ENCODE measurements around the gene BUB3.

Gene BUB3, protein sequence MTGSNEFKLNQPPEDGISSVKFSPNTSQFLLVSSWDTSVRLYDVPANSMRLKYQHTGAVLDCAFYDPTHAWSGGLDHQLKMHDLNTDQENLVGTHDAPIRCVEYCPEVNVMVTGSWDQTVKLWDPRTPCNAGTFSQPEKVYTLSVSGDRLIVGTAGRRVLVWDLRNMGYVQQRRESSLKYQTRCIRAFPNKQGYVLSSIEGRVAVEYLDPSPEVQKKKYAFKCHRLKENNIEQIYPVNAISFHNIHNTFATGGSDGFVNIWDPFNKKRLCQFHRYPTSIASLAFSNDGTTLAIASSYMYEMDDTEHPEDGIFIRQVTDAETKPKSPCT

DNA sequence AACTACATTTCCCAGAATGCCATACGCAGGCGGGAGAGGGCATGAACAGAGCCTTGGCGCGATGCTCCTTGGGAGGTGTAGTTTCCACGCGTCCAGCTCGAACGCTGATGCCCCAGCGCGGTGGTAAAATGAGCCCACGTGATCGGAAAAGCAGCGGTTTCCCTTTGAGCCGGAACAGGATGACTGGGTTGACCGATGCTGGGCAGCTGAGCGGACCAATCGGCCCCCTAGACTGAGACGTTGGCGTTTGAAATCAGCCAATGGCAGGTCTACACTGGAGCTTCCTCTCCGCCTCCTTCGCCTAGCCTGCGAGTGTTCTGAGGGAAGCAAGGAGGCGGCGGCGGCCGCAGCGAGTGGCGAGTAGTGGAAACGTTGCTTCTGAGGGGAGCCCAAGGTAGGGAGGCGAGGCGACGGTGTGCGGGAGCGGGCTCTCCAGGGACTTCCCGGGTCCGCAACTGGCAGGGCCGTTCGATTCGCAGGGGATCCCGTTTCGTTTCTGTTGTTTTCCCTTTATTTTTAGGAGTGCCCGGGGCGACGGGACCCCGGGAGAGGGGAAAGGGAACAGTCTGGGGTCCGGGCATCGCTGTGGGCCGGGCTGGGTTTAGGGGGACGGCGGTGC, at the start of gene BUB3:
Gene BUB3, plus strand, starts transcription at position 311 of the 619 bp plus-strand sequence. CDS start 516 bp downstream, outside the sequence.
- peak; percentile 90 to 94 (median 91) for DNase-seq (ENCODE audit: low read depth in 2 of 3, low spot score in 1 of 3)

DNA sequence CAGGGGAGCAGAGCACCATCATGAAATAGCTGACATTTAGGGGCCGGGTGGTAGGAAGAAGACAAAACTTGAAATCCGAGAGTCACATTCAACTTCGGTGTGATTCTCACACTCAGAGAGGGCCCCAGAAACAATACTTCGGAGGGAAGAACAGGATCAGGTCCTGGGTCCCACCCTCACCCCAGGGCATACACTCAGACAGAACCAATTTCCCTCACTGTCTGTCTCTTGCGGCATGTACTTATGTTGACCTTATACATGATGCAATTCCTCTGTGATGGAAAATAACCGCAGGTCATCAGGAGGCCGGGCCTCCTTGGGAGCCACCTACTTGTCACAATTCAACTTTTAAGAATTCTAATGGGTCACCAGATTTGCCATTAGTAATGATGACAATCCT, 44.7 kb upstream of the BUB3 start:
- no peak for DNase-seq (ENCODE audit: low read depth in 2 of 3, low spot score in 1 of 3)

DNA sequence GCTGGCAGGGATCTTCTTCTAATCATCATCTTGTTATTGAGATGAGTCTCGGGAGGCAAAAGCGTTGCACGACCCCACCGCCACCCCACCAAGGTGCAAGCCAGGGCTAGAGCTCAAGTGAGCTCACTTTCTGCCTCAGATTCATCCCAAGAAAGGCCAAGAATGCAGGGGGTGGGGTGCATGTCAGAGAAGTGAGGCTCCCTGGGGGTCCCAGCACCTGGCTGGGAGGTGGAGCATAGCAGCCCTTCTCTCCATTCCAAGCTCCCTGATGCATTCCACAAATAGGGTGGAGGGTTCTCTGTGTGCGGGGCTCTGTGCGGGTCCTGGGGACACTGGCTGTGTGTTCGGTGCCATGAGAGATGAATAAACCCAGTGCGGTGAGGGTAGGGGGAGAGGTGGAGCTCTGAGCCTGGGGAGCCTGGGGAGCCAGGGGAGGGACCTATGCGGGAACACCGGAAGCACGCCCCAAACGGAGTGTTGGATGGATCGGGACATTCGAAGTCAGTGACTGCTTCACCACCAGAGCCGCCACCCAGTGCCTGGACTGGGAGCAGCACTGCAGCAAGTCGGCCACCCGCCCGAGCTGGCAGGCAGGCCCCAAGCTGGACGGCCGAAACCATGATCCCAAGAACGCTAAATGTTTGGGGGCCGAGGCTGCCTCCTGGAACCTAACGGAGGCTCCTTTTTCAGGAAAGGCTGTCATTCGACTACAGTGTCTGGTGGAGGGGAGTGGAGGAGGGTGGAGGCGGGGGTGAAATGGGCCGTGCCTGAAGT, 36.4 kb upstream of the BUB3 start:
- no peak for DNase-seq (ENCODE audit: low read depth in 2 of 3, low spot score in 1 of 3)

DNA sequence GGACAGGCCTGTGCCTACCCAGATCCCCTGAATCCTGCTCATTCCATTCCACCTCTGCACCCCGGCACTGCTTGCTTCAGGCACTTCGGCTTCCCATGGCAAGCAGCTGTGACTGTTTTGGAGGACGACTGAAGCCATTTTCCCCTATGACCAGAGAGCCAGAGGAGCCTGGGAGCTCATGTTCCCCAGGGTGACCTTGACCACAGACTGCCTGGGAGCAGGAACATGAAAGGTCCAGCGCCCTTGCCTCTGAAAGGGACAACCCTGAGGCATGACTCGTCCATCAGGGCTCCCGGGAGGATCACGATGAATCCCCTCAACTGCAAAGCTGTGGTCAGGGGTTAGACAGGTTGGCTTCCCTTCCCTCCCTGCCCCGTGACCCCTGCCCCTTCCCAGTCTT, 35.1 kb upstream of the BUB3 start:
- no peak for DNase-seq (ENCODE audit: low read depth in 2 of 3, low spot score in 1 of 3)

DNA sequence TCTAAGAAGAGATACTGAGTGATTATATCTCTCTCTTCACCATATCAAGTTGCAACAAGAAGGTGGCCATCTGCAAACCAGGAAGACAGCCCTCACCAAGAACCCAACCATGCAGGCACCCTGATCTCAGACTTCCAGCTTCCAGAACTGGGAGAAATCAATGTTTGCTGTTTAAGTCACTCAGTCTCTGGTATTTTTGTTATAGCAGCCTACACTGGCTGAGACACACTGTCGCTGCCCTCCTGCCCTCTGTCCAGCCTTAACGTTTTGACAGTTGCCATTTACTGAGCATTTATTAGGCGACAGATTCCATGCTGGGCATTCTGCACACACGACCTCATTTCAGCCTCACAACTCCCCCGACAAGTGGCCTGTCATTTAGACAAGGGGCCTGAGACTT, 28.0 kb upstream of the BUB3 start:
- DNase-seq (ENCODE audit: low read depth in 2 of 3, low spot score in 1 of 3) = no peak

DNA sequence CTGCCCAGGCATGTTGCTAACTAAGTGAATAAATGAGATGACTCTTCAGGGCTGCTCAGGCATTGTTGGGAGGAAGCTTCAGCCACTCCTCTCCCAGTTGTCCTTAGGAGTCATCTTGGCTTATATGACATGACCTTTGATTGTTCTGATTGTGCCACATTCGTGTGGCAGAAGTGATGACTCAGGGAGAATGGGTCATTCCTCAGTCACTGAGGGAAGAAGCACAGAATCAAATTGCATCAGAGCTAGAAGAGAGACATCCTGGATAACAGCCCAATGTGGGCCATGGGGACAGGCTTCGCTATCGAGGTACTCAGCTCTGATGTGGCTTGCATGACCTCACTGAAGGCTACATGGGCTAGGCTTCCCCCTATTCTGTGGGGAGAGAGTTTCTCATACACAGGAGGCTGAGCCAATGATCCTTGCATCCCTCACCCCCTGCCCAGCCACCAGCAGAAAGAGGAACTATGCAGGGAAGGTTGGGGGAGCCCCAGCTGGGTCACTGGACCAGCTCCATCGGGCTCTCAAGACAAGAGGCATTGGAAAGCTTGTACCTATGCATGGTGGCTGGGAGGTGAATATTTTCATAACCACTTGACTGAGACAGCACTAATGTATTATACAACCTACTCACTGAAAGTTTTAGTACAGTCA, 24.5 kb upstream of the BUB3 start:
- DNase-seq (ENCODE audit: low read depth in 2 of 3, low spot score in 1 of 3) = no peak

DNA sequence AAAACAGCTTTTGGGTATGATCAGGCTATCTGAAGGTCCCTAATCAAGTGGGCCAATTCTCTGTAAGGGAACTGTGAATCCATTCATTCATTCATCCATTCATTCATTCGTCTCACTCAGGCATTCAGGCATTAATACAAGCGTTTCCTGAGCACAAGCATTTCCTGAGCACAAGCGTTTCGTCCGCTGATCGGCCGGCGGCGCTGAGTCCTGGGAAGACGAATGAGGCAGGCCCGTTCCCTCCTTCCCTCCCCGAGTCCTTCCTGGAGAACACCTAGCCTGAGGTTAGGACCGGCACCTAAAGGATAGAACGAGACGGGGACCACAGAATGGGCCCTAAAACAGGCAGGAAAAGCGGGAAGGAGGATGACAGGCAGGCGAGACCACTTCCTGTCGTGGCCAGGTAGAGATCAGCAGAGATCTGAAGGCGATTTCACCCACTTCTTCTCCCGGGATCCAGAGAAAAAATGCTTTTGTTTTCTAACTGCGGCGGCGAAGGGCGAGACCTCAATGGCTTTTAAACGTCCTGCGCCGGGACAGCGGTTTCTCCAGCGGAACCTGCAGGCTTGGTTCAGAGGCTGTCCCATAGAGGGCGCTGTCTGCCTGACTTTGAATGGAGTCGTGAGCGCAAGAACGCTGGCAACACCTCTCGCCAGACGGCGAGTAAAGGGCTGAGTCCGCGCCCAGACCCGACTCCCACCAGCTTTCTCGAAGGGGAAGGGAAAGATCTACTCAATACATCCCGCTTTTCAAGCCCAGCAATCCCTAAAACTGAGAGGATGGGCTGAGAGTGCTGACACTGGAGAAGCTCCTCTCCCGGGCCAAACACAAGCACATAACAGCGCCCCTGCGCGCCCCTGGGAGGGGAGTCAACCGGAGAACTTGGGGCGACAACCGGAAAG, 21.4 kb upstream of the BUB3 start:
- peak; percentile 79 to 87 (median 85) for DNase-seq (ENCODE audit: low read depth in 2 of 3, low spot score in 1 of 3)

DNA sequence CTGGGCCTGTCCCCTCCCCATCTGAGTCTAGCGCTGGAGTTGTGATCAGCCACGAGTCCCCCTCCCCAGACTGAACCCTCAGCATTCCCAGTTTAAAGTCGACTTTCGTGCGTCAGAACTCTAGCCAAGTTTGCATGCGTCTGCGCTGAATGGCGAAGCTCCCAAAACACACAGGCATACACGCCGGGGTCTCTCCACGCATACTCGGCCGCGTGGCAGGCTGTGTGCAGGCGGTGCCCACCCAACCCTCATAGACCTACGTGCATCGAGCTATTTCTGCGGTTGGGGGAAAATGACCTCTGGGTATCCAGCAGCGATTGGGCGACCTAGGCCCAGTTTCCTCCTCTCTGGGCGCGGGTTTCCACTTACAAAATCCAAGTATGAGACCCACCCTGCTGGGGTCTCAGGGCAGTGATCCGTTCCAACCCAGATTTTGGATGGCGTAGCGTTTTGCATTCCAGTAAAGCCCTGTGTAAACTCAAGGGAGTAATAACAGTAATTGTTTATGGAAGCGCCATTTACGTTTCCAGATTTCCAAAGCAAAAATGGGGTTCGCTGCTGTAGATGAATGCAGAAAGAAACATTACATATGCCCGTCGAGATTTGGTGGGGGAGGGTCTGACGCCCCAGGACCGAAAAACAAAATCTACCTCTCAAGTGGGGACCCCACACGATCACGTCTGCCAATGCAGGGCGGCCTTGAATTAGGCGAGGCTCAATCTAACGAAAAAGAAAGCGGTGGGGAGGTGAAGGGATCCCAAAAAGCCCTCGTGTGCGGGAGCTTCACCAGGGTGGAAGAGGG, 20.5 kb upstream of the BUB3 start:
- no peak for DNase-seq (ENCODE audit: low read depth in 2 of 3, low spot score in 1 of 3)

DNA sequence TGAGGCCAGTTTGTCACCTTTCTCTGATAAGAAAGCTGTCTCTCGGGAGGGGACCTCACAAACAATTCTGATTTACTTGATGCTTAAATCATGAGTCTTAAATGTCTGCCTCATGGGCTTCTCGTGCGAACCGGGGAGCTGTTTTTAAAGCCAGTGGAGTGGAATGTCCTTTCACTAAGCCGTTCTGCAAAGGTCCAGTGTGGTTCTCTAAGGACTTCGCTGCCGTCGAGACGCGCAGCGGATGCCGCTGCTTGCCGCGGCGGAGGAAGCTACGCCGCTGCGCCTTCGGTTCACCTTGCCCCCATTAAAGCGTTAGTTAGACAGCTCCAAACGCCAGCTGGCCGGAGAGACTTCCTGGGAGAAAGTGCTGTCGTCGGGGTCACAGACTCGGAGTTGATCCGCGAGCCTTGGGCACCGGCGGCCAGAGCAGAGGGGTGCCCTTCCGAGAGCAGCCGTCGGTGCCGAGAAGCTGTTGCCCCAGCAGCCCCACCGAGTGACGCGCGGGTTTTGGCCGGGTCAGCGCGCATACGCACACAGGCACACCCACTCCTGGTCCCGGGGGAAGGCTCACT, 19.8 kb upstream of the BUB3 start:
- DNase-seq (ENCODE audit: low read depth in 2 of 3, low spot score in 1 of 3) = no peak

DNA sequence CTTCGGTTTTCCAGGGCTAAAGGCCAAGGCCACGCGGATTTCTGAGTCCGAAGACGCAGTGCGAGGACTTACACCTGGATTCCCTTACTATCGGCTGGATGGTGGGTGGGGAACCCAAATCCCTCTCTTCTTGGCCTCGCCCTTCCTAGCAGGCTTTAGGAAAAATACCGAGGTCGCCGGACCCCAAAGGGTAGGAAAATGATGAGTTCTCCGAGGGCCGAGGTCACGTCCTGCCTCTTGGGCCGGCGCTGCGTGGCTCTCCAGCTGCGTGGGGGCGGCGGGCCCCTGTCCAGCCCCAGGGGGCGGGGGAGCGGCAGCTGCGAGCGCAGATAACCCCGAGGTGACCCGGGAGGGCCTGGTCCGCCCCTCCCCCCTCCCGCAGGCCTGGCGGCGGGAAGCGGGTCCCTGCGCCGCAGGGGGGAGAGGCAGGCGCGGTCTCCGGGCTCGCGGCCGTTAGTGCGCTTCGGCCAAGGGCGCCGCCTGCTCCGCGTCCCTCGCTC, 19.2 kb upstream of the BUB3 start:
- no peak for DNase-seq (ENCODE audit: low read depth in 2 of 3, low spot score in 1 of 3)

DNA sequence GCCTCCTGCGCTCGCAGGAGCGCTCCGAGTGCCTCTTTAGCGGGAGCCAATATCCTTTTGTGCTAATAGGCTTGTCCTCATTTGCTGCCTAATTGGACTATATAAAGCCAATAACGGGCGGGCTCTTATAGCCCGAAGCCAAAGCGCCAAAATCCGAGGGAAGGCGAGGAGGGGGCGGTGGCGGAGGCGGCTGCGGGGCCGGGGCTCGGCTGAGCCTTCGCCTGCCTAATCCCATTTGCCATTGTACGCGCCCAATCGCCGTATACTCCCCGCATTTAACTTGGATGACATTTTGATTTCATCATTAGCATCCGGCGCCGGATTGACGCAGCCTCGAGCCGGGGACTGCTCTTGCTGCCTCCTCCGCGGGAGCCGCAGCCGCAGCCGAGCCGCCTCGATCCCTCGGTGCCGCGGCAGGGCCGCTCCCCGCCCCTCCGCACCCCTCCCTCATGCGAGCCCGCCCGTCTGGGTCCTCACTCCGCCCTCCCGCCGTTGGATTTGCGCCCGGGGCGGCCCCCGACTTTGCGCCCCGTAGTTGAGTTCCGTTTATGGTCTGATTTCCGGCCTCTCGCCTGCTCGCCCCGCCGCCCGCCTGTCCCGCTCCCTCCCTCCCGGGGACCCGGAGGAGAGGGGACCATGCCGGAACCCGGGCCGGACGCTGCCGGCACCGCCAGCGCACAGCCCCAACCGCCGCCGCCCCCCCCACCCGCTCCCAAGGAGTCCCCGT, 18.6 kb upstream of the BUB3 start, which contains the start of gene HMX3:
Gene HMX3, plus strand, starts transcription at position 556 of the 727 bp plus-strand sequence. Its CDS starts 81 bp downstream, at position 637.
- no peak for DNase-seq (ENCODE audit: low read depth in 2 of 3, low spot score in 1 of 3)

DNA sequence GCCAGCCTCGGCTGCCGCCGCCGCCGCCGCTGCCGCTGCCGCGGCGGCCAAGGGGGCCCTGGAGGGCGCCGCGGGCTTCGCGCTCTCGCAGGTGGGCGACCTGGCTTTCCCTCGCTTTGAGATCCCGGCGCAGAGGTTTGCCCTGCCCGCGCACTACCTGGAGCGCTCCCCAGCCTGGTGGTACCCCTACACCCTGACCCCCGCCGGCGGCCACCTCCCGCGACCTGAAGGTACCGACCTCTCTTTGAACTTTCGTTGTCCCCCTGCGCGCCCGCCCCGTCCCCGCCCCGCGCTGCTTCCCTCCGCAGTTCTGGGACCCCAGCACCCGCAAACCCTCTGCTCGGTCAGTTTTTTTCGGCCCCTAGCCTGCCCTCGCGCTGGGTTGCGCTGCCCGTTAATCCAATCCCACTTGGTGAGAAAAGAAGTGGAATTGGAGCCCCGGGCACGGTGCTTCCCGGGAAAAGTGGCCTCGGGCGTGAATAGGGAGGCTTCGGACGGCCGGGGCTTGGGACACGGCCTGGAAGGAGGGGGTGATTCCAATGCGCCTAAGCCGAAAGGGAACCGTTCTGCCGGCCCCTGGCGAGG, 17.9 kb upstream of the BUB3 start:
- no peak for DNase-seq (ENCODE audit: low read depth in 2 of 3, low spot score in 1 of 3)

DNA sequence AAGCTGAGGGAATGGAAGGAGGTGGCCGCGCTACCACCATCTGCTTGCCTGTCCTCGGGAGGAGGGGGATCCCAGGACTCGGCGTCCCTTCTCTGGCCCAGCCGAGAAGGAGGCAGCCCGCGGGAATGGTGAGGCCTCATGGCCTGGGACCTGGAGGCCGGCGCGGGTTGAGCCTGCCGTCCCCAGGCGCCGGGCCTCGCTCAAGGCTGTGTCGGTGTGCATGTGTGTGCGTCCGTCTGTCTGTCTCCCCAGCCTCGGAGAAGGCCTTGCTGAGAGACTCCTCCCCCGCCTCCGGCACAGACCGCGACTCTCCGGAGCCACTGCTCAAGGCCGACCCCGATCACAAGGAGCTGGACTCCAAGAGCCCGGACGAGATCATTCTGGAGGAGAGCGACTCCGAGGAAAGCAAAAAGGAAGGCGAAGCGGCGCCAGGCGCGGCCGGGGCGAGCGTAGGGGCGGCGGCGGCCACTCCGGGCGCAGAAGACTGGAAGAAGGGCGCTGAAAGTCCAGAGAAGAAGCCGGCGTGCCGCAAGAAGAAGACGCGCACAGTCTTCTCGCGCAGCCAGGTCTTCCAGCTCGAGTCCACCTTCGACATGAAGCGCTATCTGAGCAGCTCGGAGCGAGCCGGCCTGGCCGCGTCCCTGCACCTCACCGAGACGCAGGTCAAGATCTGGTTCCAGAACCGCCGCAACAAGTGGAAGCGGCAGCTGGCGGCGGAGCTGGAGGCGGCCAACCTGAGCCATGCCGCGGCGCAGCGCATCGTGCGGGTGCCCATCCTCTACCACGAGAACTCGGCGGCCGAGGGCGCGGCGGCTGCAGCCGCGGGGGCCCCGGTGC, 17.2 kb upstream of the BUB3 start:
- DNase-seq (ENCODE audit: low read depth in 2 of 3, low spot score in 1 of 3) = no peak

DNA sequence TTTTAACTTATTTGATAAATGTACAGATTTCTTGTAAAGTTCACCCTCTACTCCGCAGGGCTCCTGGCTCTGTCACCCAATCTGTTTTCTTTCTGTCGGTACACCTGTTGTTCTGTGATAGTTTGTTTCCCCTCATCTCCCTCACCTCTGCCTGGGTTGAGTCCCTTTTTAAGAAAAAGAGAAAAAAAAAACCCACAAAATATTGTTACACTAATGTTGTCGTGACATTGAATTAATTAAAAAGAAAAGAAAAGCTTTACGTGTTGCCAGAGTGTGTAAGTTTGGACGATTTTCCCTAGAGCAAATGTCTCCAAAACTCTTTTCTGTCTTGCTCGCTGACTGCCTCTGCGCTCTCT, 15.1 kb upstream of the BUB3 start:
- DNase-seq (ENCODE audit: low read depth in 2 of 3, low spot score in 1 of 3) = no peak

DNA sequence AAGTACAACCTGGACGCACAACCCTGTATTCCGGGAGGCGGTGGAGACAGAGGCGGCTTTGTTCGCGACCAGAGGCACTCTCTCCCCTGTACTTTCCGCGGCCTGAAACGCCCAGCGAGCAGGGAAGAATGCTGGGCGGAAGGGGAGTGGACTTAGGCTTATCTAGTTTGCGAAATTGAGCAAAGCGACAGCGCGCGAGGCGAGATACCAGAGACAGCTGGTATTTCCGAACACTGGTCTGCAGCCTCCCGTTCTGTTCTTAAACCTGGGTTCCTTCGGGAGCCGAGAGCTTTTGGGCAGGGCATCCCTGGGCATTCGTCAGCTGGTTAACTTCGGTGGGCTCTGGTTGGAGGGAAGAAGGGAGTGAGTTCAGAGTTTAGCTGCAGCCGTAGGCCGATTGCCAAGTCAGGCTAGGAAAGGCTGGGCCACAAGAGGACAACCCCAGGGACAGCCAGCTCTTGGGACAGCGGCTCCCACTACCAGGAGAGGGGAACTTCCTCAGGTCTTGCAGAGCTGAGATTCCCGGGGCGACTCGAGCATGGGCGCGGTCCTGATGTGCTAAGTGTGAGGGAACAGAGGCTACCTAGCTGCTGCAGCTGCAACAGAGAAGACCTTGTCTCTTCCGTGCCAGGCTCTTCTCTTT, 14.6 kb upstream of the BUB3 start:
- DNase-seq (ENCODE audit: low read depth in 2 of 3, low spot score in 1 of 3) = no peak

DNA sequence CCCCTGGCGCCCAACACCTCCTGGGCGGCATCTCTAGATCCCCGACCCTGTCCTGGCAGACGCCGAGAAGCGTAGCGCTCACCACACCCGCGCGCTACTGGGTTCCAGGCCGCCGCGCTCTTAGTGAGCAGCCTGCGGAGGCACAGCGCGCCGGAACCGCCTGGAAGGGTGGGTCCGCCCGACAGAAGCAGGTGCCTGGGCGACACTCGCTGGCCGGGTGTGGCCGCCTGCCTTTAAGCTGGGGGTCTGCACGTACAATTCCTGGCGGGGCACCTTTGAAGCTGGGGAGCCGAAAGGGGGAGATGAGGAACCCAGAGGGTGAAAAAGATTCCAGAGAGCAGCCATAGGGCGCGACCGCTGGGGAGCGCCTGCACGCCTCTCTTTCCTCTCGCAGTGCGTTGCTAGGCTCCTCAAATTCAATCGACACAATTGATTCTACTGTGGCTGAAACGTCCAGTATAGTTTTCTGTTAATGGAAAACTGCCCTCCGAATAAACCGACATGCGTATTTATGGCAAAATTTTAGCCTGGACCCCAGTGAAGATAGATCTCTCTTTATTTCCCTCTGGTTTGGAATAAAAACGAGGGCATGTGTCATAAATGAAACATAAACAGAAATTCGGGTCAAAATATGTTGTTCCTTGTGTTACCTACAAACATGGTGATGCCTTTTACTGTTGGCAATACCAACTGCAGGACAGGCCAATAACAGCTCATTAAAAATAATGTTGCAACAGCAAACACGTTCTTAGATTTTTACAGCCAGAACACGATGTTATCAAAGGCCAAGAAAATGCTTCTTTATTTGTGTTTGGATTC, 13.8 kb upstream of the BUB3 start:
- DNase-seq (ENCODE audit: low read depth in 2 of 3, low spot score in 1 of 3) = no peak

All from stimulated activated CD4-positive, alpha-beta T cell treated with anti-CD3 and anti-CD28 coated beads, Interleukin-12 subunit alpha, Interleukin-12 subunit beta, amount 100 ng/mL, for 48 hours (primary cell).